HG02678 (cell line): Measurements from ENCODE around the gene SETDB2.

ENCODE experiments used
- ATAC-seq: cut with Tn5 transposase; IDR thresholded peaks from one replicate; pipeline ENCODE4 v1.9.1; 2021; ENCODE audit warnings: mild to moderate bottlenecking, moderate library complexity; ENCODE audit not compliant: unreplicated experiment

Gene SETDB2

DNA sequence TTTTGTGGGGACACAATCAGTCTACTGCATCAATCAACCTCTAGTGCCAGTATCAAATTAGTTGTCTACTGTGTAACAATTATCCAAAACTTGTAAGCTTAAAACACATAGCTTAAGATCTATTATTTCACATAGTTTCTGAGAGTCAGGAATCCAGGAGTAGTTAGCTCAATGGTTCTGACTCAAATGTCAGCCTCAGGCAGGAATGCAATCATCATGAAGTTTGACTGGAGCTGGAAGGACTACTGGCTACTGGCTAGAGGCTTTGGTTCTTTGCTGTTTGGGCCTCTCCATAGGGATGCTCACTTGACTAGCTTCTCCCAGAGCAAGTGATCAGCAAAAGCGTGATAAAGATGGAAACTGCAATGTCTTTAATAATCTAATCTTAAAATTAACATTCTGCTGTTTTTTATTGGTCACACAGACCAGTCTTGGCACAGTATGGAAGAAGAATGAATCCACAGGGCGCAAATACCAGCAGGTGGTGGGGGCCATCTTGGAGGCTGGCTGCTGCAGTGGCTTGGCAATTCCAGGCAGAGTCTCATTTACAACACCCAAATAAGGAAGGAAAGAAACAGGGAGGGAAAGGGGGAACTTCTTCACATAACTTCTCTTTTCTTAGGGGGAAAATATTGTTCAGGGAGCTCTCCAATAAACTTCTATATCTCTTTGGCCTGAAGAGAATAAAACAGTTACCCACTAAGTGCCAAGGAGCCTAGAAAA lies 15.9 kb upstream of the SETDB2 start:
- ATAC-seq, result no peak

DNA sequence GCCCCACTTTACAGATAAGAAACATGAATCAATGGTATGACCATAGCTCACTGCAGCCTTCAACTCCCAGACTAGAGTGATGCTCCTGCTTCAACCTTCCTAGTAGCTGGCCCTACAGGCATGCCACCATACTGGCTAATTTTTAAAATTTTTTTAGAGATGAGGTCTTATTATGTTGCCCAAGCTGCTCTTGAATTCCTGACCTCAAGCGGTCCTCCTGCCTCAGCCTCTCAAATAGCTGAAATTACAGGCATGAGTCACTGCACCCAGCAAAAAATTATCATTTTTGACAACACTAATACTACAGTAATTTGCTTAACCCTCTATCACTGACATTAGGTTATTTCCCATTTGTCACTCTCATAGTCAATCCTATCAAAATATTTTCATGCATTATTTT lies 15.0 kb upstream of the SETDB2 start:
- no peak for ATAC-seq

DNA sequence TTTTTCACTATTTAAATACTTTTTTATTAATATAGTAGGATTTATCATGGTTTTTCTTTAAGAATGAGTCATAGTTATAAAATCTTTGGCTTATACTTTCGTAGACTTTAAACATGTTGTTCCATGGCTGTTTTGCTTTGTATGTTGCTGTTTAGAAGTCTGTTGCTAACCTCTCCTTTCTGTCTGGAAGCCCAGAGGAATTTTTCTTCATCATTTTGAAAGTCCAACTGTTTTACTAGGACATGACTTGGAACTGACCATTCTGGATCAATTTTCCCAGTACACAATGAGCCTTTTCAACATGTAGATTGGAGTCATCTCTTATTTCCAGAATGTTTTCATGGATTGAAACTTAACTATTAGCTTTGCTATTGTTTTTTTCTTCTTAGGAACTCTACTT lies 8.1 kb upstream of the SETDB2 start:
- ATAC-seq, result no peak

DNA sequence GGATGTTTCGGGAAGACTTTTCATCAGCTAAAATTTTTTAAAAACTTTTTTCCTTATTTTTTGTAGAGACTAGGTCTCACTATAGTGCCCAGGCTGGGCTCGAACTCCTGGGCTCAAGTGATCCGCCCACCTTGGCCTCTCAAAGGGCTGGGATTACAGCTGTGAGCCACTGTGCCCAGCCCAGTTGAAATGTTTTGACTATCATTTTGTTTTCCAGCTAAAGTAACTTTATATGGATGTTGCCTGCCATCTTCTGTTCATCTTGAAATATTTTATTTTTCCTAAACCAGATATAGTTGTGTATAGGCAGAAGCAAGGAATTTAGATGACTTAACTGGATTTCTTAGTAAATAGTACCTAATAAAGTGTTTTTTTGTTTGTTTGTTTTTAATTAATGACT lies 7.2 kb upstream of the SETDB2 start:
- ATAC-seq, result no peak

DNA sequence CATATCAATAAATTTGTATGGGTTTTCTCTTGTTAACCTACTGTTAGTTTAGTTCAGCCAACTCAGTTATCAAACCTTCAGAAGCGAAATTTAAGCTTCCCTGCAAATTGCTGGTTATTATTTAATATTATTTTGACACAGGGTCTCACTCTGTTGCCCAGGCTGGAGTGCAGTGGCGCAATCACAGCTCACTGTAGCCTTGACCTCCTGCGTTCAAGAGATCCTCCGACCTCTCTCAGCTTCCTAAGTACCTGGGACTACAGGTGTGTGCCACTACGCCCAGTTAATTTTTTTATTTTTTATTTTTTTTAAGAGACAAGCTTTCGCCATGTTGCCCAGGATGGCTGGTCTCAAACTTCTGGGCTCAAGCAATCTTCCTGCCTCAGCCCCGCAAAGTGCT lies 6.4 kb upstream of the SETDB2 start:
- no peak for ATAC-seq

DNA sequence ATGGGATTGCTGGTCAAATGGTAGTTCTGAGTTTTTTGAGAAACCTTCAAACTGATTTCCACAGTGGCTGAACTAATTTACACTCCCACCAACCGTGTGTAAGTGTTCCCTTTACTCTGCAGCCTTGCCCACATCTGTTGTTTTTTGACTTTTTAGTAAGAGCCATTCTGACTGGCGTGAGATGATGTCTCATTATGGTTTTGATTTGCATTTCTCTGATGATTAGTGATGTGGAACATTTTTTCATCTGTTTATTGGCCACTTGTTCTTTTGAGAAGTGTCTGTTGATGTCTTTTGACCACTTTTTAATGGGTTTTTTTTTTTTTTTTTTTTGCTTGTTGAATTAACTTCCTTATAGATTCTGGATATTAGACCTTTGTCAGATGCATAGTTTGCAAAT lies 4.5 kb upstream of the SETDB2 start:
- ATAC-seq, result no peak

DNA sequence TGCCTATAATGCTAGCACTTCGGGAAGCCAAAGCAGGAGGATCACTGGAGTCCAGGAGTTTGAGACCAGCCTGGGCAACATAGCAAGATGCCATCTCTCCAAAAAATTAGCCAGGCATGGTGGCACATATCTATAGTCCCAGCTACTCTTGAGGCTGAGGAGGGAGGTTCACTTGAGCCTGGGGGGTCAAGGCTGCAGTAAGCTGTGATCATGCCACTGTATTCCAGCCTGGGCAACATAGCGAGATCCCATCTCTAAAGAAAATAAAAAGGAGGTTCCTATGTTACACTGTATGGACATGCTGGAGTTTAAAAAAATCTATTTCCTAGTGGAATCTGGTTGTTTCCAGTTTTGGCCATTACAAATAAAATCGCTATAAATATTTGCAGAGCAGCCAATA lies 2.8 kb upstream of the SETDB2 start:
- ATAC-seq, result no peak

DNA sequence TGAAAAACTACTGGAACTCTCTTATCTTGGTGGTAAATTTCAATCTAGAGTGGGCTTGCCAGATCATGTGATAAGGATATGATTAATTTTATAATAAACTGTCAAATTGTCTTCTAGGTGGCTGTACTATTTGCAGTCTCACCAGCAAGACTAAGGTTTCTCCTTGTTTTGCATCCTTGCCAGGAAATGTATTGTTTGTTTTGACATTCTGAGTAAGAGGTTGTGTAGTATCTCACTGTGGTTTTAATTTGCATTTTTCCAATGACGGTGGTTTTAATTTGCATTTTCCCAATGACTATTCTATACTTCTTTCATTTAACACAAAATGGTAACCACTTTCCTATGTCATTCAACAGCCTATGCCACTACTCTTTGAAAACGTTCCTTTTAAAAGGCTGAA lies 2.2 kb upstream of the SETDB2 start:
- no peak for ATAC-seq

DNA sequence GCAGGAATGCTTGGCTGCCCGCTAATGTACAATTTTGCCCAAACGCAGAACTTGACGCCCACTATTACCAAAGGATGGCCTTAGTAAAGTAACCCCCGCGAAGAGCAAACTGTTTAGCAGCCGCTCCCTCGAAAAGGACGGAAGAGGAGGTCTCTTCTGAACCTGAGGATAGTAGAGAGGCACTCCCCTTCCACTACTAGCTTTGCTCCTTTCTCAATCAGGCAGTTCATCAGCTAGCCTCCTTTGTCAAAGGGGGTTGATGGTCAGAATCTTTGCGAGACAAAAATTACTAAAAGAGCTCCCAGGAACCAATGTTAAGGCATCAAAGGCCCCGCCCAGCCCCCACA lies 744 bp upstream of the SETDB2 start:
- no peak for ATAC-seq

DNA sequence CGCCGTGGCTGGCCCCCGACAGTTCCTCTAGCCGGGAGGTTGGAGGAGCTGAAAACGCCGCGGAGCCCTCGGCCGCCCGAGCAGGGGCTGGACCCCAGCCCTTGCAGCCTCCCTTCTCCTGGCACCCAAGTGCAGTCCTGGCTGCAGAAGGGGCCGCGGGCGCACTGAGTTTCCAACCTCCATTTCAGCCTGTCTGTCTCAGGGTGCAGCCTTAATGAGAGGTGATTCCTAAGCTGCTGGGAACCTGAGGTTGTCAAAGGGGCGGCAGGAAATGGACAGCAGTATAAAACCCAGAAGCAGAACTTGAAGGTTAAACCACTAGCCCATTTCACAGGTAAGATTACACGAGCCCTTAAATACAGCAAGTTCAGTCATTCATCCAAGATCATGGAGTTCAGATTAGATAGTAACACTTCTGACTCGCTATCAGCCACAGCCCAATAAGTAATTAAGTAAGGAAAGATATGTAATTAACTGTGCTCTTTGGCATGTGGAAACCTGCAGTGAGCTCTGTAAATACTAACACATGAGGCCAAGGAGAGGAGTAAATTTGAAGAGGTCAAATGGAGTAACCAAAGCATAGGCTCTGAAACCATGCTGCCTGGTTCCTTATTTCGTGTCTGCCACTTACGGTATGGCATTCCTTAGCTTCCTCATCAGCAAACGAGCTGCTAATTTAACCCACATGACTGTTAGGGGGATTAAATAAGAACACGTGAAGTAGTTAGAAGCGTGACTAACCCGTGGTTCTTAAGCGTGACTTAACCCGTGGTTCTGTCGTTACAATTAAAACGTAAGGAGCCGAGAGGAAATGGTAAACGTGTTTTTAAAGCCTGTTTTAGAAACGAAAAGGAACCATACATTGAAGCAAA lies 686 bp downstream of the SETDB2 start:
- peak; percentile 6 for ATAC-seq

DNA sequence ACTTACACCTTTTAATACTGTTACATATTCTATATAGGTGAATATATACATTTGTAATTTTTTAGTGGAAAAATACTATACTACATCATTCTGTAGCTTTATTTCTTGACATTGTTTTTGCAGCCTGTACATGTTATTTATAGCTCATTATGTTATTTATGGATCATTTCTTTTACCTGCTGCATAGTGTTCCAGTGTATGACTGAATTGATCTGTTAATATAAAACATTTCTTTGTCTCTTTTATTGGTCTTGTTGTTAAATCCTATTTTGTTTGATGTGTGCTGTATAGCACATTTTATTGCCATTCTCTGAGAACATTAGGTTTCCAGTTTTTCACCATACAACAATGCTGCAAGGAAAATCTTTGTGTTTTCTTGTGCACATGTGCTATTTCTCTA lies 2.4 kb downstream of the SETDB2 start:
- no peak for ATAC-seq

DNA sequence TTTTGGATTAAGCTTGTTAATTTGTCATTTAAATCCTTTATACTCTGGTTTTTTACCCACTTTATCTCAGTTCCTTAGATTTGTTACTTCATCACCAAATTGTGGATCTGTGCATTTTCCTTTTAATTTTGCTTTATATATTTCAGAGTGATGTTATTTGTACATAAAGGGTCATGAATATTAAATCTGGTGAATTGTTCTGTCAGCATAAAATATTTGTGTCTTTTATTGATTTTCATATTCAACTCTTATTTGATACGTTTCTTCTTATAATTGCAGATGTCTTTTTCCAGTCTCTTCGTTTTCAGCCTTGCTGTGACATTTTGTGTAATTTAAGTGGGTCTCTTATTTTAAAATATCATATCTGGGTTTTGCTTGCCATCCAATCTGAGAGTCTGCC lies 4.7 kb downstream of the SETDB2 start:
- no peak for ATAC-seq

DNA sequence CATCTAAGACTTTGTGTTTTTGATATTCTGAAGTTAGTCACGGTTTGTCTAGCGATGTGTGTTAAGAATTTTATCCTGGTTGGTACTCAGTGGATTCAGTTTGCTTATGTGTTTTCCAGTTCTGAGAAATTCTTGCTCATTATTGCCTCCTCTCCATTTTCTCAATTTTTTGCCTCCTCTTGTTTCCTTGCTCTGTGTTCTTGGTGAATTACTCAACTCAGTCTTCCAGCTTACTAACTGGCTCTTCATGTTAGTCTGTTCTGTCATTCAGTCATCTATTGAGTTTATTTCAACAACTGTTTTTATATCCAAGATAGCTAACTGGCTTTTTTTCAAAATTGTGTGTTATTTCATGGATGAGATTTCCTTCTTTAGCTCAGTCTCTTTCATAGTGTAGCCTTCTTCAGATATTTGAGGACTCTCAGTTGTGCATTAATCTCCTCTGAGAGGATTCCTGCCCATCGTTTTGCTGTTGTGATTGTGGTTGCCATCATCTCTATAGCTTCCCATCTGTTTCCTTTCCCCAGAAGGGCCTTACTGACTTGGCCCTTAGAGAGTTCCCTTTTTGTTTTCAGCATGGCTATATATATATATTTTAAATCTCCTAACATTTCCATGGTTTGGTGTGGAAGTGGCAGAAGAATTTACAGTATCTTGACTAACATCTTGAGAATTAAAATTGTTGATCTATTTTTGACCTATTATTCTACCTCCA lies 6.2 kb downstream of the SETDB2 start:
- ATAC-seq, result no peak

DNA sequence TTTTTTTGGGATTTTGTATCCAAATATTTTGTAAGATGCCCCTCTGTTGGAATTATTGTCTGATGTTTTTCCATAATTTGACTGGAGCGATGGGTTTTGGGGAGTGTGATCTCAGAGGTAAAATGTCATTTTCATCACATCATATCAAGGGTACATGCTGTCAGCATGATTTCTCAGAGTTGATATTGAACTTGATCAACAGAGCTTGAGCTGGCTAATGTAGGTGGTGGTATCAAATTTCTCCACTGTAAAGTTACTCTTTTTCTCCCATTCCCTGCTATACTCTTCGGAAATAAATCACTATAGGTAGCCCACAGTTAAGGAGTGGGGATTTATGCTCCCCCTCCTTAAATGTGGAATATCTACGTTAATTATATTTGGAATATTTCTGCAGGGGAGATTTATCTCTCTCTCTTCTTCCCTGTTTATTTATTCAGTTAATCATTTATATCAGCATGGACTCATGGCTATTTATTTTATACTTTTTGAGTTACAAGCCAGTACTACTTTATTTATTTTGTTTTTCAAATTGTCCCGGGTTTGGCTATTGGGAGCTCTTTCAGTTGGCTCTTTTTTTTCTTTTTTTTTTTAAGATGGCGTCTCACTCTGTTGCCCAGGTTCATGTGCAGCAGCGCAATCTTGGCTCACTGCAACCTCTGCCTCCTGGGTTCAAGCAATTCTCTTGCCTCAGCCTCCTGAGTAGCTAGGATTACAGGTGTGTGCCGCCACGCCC lies 8.8 kb downstream of the SETDB2 start:
- no peak for ATAC-seq

DNA sequence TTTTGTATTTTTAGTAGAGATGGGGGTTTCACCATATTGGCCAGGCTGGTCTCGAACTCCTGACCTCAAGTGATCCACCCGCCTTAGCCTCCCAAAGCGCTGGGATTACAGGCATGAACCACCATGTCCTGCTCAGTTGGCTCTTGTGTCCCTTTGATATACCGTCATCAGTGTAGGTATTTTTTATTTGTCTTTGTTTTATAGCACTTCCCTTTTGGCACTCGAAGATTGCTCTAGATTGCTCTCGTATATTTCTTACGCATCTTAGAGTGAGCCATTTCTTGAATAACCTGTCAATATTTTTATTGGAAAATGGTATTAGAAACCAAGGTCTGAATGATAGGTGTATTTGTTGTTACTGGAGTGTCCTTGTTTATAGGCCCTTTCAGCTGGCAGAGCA lies 9.4 kb downstream of the SETDB2 start:
- no peak for ATAC-seq

DNA sequence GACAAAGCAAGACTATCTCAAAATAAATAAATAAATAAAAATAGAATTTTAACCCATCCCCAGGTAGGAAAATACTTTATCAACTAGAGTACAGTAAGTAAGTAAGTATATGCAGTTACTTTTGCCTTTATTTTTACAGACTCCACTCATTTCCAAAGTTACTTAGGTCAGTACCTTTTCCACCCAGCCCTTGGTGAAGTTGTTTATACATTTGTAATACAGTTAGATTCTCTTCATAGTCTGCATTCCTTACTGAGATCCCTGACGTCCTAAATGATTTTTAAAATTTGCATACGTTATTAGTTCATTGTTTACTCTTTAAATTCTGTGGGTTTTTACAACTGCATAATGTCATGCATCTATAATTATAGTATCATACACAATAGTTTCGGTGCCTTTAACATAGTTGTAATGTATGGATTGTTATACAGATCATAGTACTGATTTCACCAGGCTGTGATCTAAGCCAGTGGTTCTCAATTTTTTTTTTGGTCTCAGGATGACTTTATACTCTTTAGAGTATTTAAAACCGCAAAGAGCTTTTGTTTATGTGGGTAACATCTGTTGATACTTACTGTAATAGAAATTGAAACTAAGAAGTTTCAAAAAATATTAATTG lies 10.4 kb downstream of the SETDB2 start:
- peak; percentile 93 for ATAC-seq

DNA sequence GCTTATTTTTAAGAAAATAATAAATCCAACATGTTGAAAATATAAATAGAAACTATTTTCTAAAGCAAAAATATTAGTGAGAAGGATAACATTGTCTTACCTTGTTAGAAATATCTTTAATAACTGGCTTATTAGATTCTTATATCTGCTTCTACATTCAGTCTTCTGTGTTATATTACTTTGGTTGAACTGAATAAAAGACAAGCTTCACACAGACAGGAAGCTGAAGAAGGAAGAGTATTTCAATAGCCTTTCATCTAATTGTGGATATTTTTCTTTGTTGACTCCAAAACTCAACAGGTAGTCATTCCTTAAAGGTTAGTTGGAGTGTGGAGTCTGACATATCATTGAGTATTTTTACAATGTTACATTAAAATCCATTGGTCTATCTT lies 10.9 kb downstream of the SETDB2 start:
- ATAC-seq, result no peak

DNA sequence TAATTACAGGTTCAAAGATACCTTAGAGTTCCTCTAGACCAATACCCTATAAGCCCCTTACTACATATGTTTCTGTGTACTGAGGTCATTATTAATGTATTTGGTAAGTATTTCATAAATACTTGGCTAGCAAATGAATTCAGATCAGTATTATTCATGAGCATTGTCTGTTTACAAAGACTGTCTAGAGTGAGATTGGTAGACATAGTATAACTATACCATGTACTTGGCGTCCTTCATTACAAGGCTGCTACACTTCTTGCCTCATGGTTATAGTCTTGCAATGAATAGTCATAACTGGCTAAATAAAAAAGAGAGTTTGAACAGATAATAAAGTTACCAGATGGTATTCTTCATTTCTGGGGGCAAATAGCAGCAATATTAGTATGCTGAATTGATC lies 12.1 kb downstream of the SETDB2 start:
- no peak for ATAC-seq

DNA sequence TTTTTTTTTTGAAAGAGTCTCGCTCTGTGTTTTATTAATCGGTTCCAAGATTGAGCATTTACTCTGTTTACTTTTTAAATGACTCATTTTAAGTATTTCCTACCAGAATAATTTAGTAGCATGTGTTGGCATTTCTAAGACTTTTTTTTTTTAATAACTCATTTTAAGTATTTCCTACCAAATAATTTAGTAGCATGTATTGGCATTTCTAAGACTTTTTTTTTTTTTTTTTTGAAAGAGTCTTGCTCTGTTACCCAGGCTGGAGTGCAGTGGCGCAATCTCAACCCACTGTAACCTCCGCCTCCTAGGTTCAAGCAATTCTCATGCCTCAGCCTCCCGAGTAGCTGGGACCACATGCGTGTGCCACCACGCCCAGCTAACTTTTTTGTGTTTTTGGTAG lies 13.1 kb downstream of the SETDB2 start:
- no peak for ATAC-seq

DNA sequence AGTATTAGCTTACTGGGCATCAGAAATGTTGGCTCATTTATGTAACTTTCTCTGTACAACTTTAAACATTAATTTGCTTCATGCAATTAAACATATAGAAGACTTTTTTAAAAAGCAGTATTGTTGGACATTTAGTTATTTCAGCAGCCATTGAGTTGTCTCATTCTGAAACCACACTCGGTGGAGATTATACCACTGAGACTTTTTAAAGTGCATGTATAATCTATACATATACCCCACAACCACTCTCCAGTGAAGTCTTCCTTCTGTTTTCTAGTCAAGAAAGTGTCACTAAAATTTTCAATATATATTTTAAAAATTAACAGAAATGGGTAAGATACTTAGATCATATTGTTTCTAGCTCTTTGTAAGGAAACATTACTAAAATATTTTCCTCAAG lies 15.5 kb downstream of the SETDB2 start:
- peak; percentile 41 for ATAC-seq

DNA sequence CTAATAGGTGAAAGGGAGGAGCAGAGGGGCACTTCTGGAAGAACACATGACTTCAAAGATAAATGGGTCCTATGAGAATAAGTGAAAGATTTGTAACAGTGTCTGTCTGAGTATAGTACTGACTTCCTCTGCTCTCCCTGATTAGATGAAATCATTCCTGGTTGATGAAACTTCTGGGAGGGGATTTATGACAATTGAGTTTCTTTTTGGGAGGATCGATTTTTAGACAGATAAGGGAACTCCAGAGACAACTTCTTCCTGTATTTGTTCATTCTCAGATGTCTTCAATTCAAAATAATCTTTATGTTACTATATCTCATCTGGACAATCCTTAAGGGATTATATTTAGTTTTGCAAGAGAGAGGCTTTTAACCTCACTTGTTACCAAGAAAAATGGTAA lies 20.0 kb downstream of the SETDB2 start:
- ATAC-seq, result no peak
